Measurements from ENCODE around the gene PPP2CA.

DNA sequence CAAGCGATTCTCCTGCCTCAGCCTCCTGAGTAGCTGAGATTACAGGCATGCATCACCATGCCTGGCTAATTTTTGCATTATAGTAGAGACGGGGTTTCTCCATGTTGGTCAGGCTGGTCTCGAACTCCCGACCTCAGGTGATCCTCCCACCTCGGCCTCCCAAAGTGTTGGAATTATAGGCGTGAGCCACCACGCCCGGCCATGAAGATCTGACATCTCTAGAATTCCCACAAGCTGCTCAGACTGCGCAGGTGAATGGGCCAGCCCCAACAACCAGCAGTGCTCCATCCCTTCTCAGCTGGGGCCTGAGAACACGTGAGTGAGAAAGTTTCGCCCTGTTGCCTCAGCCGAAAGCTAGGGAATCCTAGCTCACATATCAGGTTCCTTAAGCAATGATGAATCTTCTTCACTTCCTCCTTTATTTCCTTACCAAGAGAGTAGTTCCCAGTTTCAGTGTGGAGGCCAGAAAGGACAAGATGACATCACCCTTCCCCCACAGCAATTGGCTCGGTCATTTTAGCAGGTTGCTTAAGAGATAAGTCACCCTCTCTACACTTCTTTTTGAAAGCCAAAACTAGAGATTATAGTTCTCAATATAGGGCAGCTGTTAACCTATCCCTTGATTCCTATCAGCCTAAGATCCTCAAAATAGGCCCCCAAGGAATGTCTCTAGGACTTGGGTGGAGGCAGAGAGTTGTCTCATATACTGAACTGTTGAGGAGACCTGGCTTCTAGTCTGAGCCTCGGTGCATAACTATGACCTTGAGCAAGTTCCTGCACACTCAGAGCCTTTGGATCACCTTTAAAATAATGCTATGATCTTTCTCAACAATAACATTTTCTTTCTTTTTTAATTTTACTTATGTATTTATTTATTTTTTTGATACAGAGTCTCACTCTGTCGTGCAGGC, 23.9 kb upstream of the PPP2CA start:
- TF ChIP-seq, protein P1, sequence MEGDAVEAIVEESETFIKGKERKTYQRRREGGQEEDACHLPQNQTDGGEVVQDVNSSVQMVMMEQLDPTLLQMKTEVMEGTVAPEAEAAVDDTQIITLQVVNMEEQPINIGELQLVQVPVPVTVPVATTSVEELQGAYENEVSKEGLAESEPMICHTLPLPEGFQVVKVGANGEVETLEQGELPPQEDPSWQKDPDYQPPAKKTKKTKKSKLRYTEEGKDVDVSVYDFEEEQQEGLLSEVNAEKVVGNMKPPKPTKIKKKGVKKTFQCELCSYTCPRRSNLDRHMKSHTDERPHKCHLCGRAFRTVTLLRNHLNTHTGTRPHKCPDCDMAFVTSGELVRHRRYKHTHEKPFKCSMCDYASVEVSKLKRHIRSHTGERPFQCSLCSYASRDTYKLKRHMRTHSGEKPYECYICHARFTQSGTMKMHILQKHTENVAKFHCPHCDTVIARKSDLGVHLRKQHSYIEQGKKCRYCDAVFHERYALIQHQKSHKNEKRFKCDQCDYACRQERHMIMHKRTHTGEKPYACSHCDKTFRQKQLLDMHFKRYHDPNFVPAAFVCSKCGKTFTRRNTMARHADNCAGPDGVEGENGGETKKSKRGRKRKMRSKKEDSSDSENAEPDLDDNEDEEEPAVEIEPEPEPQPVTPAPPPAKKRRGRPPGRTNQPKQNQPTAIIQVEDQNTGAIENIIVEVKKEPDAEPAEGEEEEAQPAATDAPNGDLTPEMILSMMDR (IDR thresholded peaks at IDR 0.05; ENCODE audit: low read depth, low read length): no peak
- TF ChIP-seq, protein P2, sequence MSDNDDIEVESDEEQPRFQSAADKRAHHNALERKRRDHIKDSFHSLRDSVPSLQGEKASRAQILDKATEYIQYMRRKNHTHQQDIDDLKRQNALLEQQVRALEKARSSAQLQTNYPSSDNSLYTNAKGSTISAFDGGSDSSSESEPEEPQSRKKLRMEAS (IDR thresholded peaks at IDR 0.05; ENCODE audit: low read depth, low read length): no peak
